Measurements from ENCODE around the gene UFM1. TPM values are rescaled to one million over a fixed set of nuclear protein-coding genes. Genes with fewer than 3 reads are reported as not detected.
A peak's percentile ranks its signal among the peaks of the same experiment; 100 is the strongest.
"Not testable (repeated sequence)": the region's sequence is repeated elsewhere in the genome, so short reads cannot be mapped to it uniquely, and the experiment has no call there.

UFM1 gene
- total RNA-seq: 10 to 100 TPM; 40.9 to 87.4 TPM

DNA sequence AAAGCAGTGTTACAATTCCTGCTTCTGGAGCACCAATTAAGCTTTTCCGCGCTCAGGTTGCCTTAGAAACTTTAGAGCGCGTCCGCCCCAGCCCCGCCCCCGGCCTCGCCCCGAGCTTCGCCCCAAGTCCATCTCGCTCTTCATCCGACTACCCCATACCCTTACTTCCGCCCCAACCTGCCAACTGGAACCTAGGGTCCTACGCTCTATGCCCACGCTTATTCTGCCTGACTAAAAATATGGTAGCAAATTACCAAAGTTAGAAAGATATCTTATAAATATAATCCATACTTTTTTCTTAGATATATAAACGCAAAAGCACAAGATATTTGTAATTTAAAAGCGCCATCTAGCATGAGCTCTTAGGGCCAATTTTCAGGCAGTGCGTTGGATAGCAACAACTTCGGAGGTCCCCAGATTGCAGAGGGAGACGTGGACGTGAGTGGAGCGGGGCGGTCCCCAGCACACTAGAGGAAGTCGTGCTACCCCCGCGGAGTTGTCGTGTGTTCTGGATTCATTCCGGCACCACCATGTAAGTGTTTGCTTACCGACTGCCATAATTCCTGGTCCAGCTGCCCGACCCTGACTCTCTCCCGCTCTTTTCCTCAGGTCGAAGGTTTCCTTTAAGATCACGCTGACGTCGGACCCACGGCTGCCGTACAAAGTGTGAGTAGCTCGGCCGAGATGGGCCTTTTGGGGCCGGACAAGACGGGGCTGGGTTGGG is at the start of gene UFM1:
Gene UFM1, plus strand, starts transcription at position 462 of the 724 bp plus-strand sequence. Its CDS starts 69 bp downstream, at position 531.
- H3K4me3 ChIP-seq: peak within 1 kb of the TSS; percentile 95
- H3K36me3 ChIP-seq: peaks cover 6% of the 10 kb centered on the region
- H3K27me3 ChIP-seq (replicated peaks; ENCODE audit: insufficient read depth): no peaks in the 10 kb centered on the region
- DNase-seq (ENCODE audit: low spot score): peak; percentile 74
- peaks cover 29 to 37% of the 10 kb centered on the region in 2 donors for H3K4me1 ChIP-seq (ENCODE audit: control insufficient read depth in 1 of 2, low read depth in 2 of 2)
- peak; percentile 99 for ATAC-seq (ENCODE audit: insufficient number of reproducible peaks, low FRiP score, low read depth)
- H3K27ac ChIP-seq: peak within 1 kb of the TSS; percentile 82 to 85
- no peaks in the 10 kb centered on the region for H3K9me3 ChIP-seq
- TF ChIP-seq, protein P1, sequence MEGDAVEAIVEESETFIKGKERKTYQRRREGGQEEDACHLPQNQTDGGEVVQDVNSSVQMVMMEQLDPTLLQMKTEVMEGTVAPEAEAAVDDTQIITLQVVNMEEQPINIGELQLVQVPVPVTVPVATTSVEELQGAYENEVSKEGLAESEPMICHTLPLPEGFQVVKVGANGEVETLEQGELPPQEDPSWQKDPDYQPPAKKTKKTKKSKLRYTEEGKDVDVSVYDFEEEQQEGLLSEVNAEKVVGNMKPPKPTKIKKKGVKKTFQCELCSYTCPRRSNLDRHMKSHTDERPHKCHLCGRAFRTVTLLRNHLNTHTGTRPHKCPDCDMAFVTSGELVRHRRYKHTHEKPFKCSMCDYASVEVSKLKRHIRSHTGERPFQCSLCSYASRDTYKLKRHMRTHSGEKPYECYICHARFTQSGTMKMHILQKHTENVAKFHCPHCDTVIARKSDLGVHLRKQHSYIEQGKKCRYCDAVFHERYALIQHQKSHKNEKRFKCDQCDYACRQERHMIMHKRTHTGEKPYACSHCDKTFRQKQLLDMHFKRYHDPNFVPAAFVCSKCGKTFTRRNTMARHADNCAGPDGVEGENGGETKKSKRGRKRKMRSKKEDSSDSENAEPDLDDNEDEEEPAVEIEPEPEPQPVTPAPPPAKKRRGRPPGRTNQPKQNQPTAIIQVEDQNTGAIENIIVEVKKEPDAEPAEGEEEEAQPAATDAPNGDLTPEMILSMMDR (IDR thresholded peaks at IDR 0.05): no peak

DNA sequence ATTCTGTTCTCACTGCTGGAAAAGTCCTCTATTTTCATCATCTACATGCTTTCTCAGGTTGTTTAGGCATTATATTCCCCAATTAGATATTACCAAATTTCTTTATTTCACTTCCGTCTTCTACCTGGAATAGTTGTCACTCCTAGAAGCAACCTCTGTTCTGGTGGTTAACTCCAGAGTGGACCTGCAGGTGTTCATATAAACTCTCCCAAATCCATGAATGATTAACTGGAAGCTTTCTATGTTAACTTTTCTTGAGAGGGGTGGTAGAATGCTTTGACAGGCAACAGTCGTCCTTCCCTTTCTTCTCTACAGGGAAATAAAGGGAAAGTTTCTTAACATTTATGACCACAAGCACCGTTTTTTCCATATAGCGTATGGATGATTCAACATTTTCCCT is 48.4 kb upstream of the UFM1 start:
- DNase-seq (ENCODE audit: low spot score): no peak
- H3K4me1 ChIP-seq (ENCODE audit: control insufficient read depth in 1 of 2, low read depth in 2 of 2): no peaks in the 10 kb centered on the region
- TF ChIP-seq, protein P1 (IDR thresholded peaks at IDR 0.05): no peak
- no peak overlapping the region for H3K4me3 ChIP-seq
- no peaks in the 10 kb centered on the region for H3K27me3 ChIP-seq (replicated peaks; ENCODE audit: insufficient read depth)
- H3K27ac ChIP-seq: no peak overlapping the region
- no peak for ATAC-seq (ENCODE audit: insufficient number of reproducible peaks, low FRiP score, low read depth)
- no peaks in the 10 kb centered on the region for H3K9me3 ChIP-seq
- no peaks in the 10 kb centered on the region for H3K36me3 ChIP-seq

DNA sequence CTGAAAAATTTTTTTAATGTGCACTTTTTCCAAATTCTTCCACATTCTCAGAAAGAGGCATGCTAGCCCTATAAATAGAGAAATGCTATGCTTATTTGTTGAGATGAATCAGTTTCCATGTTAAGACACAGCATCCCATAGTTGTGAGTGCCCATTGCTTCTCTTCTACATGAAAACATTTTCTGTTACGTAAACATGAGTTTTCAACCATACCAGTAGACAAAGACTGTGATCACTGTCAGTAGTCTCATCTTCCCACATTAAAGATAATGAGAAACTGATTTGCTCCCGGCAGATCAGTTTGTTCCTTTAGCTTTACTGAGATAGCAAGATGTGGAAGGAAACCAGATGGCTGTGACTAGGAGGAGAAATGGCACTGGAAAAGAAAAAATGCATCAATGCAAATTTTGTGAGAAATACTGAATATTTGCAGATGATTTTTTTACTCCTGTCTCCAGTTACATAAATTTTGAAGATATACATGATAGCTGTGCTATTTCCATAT is 45.8 kb upstream of the UFM1 start:
- ATAC-seq (ENCODE audit: insufficient number of reproducible peaks, low FRiP score, low read depth) (no peak), DNase-seq (ENCODE audit: low spot score) (no peak)
- Histone ChIP-seq H3K36me3 (no peaks in the 10 kb centered on the region), H3K4me3 (no peak overlapping the region), H3K9me3 (no peaks in the 10 kb centered on the region), H3K27ac (no peak overlapping the region), H3K4me1 (ENCODE audit: control insufficient read depth in 1 of 2, low read depth in 2 of 2) (no peaks in the 10 kb centered on the region), H3K27me3 (replicated peaks; ENCODE audit: insufficient read depth) (no peaks in the 10 kb centered on the region)
- TF ChIP-seq, protein P1 (IDR thresholded peaks at IDR 0.05): no peak

DNA sequence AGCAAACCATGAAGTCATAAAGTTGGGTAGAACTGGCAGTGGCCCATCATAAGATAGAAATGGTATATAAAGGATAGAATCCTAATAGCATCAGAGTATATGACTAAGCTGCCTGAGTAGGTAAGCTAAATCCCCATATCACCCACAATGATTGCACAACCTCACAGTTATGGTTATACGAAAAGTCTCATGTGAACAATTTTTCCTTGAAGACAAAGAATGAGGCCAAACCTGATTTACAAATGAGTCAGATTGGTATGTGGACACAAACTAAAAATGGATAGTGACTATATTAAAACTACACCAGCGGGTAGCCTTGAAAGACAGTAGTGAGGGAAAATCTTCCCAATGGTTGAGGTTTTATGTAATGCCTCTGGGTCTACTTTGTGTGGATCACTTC is 40.9 kb upstream of the UFM1 start:
- Histone ChIP-seq H3K4me1 (ENCODE audit: control insufficient read depth in 1 of 2, low read depth in 2 of 2) (no peaks in the 10 kb centered on the region), H3K9me3 (no peaks in the 10 kb centered on the region), H3K27me3 (replicated peaks; ENCODE audit: insufficient read depth) (no peaks in the 10 kb centered on the region), H3K36me3 (no peaks in the 10 kb centered on the region), H3K4me3 (no peak overlapping the region), H3K27ac (no peak overlapping the region)
- no peak for DNase-seq (ENCODE audit: low spot score)
- no peak for ATAC-seq (ENCODE audit: insufficient number of reproducible peaks, low FRiP score, low read depth)
- TF ChIP-seq, protein P1 (IDR thresholded peaks at IDR 0.05): no peak

DNA sequence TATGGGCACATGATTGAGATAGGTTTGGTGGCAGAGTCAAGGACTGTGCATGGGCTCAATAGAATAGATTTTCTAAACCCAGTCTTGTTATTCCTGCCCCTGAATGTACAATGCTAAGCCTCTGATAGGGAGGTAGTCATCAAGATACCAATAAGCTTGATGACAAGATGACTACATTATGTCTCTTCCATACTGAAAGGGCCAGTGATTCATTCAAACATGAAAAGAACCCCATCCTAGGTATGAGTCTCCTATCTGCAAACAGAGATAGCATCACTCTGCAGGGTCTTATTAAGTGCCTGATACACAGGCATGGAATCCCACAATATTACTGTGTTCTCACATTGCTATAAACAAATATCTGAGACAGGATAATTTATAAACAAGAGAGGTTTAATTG is 40.3 kb upstream of the UFM1 start:
- TF ChIP-seq, protein P1 (IDR thresholded peaks at IDR 0.05): no peak
- no peaks in the 10 kb centered on the region for H3K36me3 ChIP-seq
- no peaks in the 10 kb centered on the region for H3K9me3 ChIP-seq
- no peaks in the 10 kb centered on the region for H3K27me3 ChIP-seq (replicated peaks; ENCODE audit: insufficient read depth)
- no peak overlapping the region for H3K4me3 ChIP-seq
- DNase-seq (ENCODE audit: low spot score): no peak
- H3K27ac ChIP-seq: no peak overlapping the region
- H3K4me1 ChIP-seq (ENCODE audit: control insufficient read depth in 1 of 2, low read depth in 2 of 2): no peaks in the 10 kb centered on the region
- ATAC-seq (ENCODE audit: insufficient number of reproducible peaks, low FRiP score, low read depth): no peak

DNA sequence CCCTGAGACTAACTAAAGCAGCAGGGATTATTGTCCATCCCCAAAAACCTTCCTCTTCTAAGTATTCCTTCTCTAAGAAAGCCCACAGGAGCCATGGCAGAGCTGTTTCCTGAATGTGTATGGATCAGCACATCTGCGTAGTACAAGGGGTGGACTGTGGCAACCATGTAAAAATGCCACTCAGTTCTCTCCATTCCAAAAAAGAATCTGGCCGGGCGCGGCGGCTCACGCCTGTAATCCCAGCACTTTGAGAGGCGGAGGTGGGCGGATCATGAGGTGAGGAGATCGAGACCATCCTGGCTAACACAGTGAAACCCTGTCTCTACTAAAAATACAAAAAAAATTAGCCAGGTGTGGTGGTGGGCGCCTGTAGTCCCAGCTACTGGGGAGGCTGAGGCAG is 38.5 kb upstream of the UFM1 start:
- not testable (repeated sequence) for H3K9me3 ChIP-seq; DNase-seq (ENCODE audit: low spot score); H3K4me1 ChIP-seq (ENCODE audit: control insufficient read depth in 1 of 2, low read depth in 2 of 2); H3K27me3 ChIP-seq (replicated peaks; ENCODE audit: insufficient read depth); ATAC-seq (ENCODE audit: insufficient number of reproducible peaks, low FRiP score, low read depth); H3K27ac ChIP-seq; H3K4me3 ChIP-seq; H3K36me3 ChIP-seq

Measured in thoracic aorta (tissue), 2 donors.